SIG-M5 treated with dmso at 0.1 percent for 504 hours (cell line): Measurements from ENCODE around the gene CAMKMT.
A peak's percentile ranks its signal among the peaks of the same experiment; 100 is the strongest.

Experiments used
- DNase-seq: peaks from one replicate; lab custom pipeline; 2025; ENCODE audit not compliant: unreplicated experiment; lab: John Stamatoyannopoulos, UW

Gene CAMKMT

GRCh38 chr2:44723921-44724320 is 362.2 kb downstream of the CAMKMT start:
- DNase-seq = no peak

- no peak for DNase-seq
These were observed 368.8 kb downstream of the CAMKMT start for GRCh38 chr2:44730593-44730992.

DNA sequence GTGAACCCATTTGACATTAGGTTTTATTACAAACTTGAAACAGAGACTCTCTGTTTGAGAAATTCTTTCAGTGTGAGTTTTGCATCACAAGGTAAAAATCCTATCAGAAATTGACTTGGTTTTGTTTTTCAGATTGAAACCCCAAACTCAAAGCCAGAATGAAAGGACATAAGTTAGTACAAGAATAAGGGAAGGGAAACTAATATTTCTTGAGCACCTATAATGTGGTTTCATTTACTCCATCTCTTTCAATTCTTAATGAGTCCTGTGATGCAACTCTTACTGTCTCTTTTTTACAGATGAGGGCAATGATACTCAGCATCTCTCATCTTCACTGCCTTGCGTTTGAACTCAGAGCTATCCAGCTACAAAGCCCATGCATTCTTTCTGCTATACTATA is 369.8 kb downstream of the CAMKMT start:
- no peak for DNase-seq

DNA sequence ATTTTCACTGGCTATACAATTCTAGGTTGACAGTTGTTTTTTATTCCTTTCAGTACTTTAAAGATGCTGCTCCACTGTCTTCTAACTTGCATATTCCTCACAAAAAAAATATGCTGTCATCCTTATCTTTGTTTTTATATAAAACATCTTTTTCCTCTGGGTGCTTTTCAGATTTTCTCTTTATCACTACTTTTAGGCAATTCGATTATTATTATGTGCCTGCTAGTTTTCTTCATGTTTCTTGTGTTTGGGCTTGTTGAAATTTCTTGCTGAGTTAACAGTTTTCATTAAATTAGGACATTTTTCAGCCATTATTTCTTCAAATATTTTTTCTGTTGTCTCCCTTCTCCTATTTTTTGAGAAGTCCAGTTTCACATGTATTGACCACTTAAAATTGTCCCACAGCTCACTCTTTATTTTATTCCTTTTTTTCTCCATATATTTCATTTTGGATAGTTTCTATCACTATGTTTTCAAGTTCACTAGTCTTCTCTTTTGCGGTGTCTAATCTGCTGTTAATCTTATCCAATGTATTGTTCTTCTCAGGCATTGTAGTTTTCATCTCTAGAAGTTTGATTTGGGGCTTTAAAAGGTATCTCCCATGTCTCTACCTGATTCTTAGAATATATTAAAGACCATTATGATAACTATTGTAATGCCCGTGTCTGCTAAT is 374.7 kb downstream of the CAMKMT start:
- no peak for DNase-seq

- peak; percentile 34 for DNase-seq
These were observed 378.9 kb downstream of the CAMKMT start for GRCh38 chr2:44740678-44741077.

GRCh38 chr2:44741507-44741906 is 379.8 kb downstream of the CAMKMT start:
- no peak for DNase-seq

DNA sequence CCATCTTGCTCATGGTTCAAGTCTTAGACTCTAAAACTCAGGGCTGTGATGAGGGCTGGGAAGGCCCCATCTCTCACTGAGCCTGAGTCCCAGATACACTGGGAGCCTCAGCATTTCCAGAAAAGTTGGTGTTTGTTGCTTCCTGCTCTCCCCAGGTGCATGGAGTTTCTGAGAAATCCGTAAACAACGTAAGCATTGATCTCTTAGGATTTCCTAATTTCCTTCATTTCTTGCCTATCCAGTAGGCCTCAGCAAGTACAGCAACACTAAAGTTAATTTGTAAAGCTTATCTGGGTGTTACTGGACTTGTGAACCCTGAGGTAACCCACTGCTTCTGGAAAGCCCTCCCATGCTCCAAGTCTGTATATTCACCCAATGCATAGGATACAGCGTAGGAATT is 380.3 kb downstream of the CAMKMT start:
- DNase-seq = no peak

- no peak for DNase-seq
These were observed 381.7 kb downstream of the CAMKMT start for GRCh38 chr2:44743473-44743872.

GRCh38 chr2:44744961-44745892 is 383.5 kb downstream of the CAMKMT start:
- DNase-seq = no peak

DNA sequence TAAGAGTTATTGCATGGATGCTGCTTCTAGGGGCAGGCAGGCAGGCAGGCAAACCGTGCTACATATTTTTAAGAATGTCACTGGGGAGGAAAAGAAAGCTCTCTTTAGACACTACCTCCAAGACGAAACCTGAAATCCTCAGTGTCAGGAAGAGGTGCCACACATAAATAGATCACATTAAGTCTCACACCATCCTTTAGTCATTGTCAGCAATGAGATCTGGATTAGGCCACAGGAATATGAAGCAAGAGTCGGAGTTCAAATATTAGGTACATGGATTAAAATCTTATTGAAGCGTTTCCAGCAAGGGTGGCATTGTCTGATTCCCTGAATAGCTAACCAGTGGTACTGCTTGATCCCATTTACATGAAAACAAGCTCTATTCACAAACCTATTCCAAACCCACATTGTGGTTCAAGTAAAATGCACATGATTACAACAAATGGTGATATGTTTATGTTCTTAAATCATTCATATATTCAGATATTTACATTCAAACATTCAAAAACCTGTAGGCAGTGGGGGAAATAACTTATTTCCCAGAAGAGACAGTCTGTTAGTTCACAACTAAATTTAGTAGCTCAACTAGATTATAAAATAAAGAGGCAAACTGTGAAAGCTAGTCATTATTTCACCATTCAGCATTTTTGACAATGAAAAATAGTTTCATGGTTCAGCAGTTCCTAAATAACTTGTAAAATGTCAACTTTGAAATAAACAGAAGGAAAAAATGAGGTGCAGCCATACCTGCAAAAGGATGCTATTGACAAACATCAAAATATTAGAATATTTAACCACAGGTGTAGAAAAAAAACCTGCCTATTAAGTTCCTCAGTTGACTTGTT is 384.4 kb downstream of the CAMKMT start:
- no peak for DNase-seq

GRCh38 chr2:44746856-44747615 is 385.3 kb downstream of the CAMKMT start:
- peak; percentile 48 for DNase-seq

DNA sequence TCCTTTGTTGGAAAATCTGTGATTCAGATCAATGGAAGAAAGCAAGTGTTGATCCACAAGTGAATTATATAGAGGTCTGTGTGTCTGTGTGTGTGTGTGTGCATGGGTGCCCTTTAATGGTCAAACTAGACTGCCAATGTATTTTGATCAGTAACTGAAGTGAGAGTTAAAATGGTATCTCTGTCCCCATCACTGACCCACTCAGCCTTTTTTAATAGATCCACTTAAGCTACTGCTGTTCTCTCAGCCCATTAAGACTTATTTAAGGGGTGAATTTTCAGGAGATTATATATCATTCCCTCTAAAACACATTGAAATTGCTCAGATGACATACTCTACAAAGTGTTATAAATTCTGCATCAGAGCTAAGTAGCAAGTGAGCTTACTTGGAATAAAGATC is 386.0 kb downstream of the CAMKMT start:
- DNase-seq = no peak

DNA sequence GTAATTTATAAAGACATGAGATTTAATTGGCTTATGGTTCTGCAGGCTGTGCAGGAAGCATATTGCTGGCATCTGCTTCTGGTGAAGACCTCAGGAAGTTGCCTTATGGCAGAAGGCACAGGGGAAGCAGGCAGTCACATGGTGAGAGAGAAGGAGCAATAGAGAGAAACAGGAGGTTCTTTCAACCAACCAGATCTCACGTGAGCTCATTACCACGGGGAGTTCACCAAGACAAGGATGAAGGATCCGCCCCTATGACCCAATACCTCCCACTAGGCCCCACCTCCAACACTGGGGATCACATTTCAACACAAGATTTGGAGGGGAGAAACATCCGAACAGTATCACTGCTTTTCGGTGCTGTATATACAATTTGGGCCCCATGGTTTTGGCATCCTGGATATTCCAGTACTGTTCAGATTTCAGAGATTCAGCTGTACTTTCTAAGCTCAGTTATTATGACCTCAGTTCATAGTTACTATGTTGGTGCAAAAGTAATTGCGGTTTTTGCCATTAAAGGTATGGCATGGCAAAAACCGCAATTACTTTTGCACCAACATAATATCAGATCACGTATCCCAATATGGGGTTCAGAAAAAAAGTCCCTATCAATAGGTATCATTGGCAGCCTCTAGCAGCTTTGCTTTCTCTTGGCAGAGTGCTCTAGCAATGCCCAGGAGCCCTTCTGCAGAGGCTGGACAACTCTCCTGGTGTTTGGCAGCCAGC is 390.2 kb downstream of the CAMKMT start:
- no peak for DNase-seq

- no peak for DNase-seq
These were observed 391.0 kb downstream of the CAMKMT start for GRCh38 chr2:44752761-44753160.

DNA sequence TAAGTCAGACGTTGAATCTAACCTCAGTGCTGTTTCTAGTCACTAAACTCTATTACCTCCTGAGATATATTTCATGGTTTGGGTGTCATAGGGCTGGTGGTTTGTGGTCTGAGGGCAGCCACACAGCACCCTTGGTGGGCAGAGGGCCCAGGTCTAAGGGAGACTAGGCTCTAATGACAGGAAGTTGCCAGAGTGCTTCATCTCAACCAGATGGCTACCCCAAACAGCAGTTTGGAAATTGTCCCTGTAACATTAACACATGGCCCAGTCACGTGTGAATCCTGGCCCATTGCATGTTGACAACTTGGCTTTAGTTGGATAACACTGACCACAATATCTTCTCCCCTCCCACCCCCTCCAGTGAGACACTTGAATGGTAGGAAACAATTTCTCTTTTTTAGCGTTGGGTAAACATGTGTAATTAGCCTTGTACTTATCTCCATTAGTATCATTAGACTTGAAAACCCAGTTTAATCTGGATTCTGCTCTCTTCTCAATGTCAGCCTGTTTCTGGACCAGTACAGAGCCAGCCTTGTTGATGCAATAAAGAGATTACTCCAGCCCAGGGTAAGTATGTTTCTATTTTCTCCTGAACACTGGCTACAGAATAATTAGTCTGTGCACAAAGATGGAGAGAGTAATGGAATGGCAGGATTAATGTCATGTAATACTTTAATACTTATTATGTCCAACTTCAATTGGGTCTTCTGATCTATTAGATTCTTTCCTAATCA is 392.0 kb downstream of the CAMKMT start:
- no peak for DNase-seq

DNA sequence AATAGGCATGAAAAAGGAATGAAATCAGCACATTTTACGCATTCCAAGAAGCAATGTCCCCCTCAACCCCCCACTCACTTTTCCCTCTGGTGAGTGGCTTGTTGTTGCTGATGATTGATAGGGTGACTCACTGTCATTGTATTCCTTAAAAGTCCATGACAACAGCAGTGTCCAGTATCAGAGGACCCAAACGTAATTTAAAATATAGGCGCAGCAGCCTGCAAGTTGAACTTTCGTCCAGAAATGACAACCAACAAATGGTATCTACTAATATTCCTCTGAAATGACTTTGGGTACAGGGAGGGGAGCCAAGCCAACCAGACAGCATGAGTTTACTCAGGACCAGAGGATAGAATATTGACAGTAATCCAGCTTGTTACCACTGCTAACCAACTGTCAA is 396.8 kb downstream of the CAMKMT start:
- DNase-seq = no peak

DNA sequence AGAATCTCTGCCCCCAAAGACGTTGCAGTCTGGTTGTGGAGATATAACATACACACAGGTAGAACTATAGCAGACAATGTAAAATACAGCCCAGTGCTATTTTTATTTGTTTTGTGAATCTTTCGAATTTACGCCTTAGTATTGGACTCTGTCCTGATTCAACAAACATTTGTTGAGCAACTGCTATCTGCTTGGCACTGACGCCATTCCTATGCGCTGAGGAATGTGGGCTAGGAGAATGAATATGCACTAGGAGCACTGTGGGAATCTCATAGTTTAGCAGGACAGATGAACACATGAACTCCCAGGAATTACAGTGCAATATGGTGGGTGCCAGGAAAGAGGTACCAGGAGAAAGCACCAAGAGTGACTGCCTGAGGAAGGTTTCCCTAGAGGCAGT is 398.1 kb downstream of the CAMKMT start:
- no peak for DNase-seq

DNA sequence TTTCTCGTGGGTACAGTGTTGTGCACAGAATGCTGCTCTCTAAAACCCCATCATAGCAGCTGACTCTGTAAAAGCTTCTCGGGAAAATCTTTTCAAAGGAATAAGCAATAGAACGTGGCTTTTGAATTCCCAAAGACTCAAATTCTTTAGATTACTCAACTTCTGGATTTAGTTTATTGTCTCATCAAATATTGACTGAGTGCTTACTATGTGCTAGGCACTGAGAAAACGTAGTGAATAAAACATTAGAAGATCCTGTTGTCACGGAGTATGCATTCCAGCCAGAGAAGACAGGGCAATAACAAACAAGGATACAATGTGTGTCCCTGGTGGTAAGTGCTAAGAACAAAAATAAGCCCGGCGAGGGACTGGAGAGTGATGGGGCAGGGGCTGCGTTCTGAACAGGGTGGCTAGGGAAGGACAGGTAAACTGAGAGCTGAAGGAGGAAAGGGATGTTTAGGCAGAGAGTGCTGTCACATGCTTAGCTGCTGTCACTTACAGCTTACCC is 401.6 kb downstream of the CAMKMT start:
- no peak for DNase-seq

- no peak for DNase-seq
These were observed 404.5 kb downstream of the CAMKMT start for GRCh38 chr2:44766220-44766619.
